ENCODE results near the gene DDC. TPM values are rescaled to one million over a fixed set of nuclear protein-coding genes. Genes with fewer than 3 reads are reported as not detected.
A peak's percentile ranks its signal among the peaks of the same experiment; 100 is the strongest.

Gene DDC
- total RNA-seq, 5 donors from 2014 or later (not counting 1 experiment from before 2014, with no cell fraction given) = not detected

GRCh38 chr7:50472427-50472826 is 92.8 kb downstream of the DDC start:
- POLR2A ChIA-PET = no interaction called here
- CTCF ChIA-PET = interaction anchor here in 1 of 2 donors (0.6 kb wide), 1 partner anchor 669 kb away, joined by 4 read pairs; no protein-coding TSS in a partner anchor
- no peak overlapping the region for H3K27ac Mint-ChIP-seq

DNA sequence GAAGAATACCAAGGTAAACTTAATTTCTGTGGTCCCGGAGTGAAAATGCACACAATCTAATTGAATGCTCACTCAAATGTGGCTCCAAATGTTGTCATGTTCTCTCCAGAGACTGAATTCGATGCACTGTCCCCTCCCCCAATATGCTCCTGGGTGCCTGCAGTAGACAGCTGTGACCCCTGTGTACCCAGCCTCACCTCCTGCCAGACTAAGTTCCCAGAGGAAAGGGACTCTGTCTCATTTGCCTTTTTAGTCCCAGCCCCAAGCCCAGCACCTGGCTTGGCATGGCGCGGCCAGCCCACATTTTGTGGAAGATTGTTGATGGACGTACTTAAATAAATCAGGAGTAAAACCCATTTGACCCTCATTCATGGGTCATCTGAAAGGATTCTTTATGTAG is 93.2 kb downstream of the DDC start:
- Mint-ChIP-seq H3K27me3 (peaks cover 0 to 9% of the 10 kb centered on the region in 2 donors), H3K9me3 (no peaks in the 10 kb centered on the region), H3K4me1 (peaks cover 10 to 12% (median 10%) of the 10 kb centered on the region in 3 donors), H3K4me3 (no peak overlapping the region), H3K27ac (no peak overlapping the region), H3K36me3 (no peaks in the 10 kb centered on the region)
- POLR2A ChIA-PET = no interaction called here
- ATAC-seq (replicated peaks in 1 of 4) = no peak
- H3K27me3 ChIP-seq (replicated peaks in 1 of 2; ENCODE audit: control insufficient read depth in 2 of 2, extremely low read depth in 1 of 2, insufficient read depth in 2 of 2, low read length in 1 of 2) = peaks cover 0 to 17% of the 10 kb centered on the region in 2 experiments
- H3K36me3 ChIP-seq (ENCODE audit: control insufficient read depth in 2 of 2, extremely low read depth in 1 of 2, insufficient read depth in 1 of 2, low read length in 1 of 2) = no peaks in the 10 kb centered on the region
- H3K9me3 ChIP-seq = no peaks in the 10 kb centered on the region
- 100% methylated on average over 1 of the region's 5 CpGs for WGBS (ENCODE audit: insufficient coverage)
- H3K4me3 ChIP-seq (ENCODE audit: control insufficient read depth in 1 of 2, extremely low read depth in 1 of 2, low read length in 1 of 2) = no peak overlapping the region
- H3K27ac ChIP-seq (ENCODE audit: low read length) = no peak overlapping the region
- peaks cover 0 to 11% of the 10 kb centered on the region in 2 experiments for H3K4me1 ChIP-seq (ENCODE audit: control insufficient read depth in 1 of 2, extremely low read depth in 1 of 2, insufficient read depth in 2 of 2, low read length in 2 of 2)
- CTCF ChIA-PET = interaction anchor here (0.5 to 0.6 kb wide), 2 partner anchors 669 kb away, joined by 4 read pairs; no protein-coding TSS in a partner anchor
- no peak for DNase-seq

More at GRCh38 chr7:50472427-50472826, 92.8 kb downstream of the DDC start:
- Mint-ChIP-seq H3K36me3 (no peaks in the 10 kb centered on the region), H3K4me3 (no peak overlapping the region), H3K4me1 (peaks cover 9 to 10% (median 9%) of the 10 kb centered on the region in 3 donors), H3K9me3 (no peaks in the 10 kb centered on the region), H3K27me3 (peaks cover 0 to 9% of the 10 kb centered on the region in 2 donors)
- 88% methylated on average over 7 of the region's 7 CpGs for WGBS (ENCODE audit: insufficient coverage)
- no peak for DNase-seq
- ATAC-seq (replicated peaks in 1 of 4) = no peak
- H3K4me1 ChIP-seq (ENCODE audit: control insufficient read depth in 1 of 2, extremely low read depth in 1 of 2, insufficient read depth in 2 of 2, low read length in 2 of 2) = peaks cover 0 to 11% of the 10 kb centered on the region in 2 experiments
- no peaks in the 10 kb centered on the region for H3K9me3 ChIP-seq
- no peaks in the 10 kb centered on the region for H3K36me3 ChIP-seq (ENCODE audit: control insufficient read depth in 2 of 2, extremely low read depth in 1 of 2, insufficient read depth in 1 of 2, low read length in 1 of 2)
- H3K27me3 ChIP-seq (replicated peaks in 1 of 2; ENCODE audit: control insufficient read depth in 2 of 2, extremely low read depth in 1 of 2, insufficient read depth in 2 of 2, low read length in 1 of 2) = peaks cover 0 to 17% of the 10 kb centered on the region in 2 experiments
- no peak overlapping the region for H3K4me3 ChIP-seq (ENCODE audit: control insufficient read depth in 1 of 2, extremely low read depth in 1 of 2, low read length in 1 of 2)
- H3K27ac ChIP-seq (ENCODE audit: low read length) = no peak overlapping the region

DNA sequence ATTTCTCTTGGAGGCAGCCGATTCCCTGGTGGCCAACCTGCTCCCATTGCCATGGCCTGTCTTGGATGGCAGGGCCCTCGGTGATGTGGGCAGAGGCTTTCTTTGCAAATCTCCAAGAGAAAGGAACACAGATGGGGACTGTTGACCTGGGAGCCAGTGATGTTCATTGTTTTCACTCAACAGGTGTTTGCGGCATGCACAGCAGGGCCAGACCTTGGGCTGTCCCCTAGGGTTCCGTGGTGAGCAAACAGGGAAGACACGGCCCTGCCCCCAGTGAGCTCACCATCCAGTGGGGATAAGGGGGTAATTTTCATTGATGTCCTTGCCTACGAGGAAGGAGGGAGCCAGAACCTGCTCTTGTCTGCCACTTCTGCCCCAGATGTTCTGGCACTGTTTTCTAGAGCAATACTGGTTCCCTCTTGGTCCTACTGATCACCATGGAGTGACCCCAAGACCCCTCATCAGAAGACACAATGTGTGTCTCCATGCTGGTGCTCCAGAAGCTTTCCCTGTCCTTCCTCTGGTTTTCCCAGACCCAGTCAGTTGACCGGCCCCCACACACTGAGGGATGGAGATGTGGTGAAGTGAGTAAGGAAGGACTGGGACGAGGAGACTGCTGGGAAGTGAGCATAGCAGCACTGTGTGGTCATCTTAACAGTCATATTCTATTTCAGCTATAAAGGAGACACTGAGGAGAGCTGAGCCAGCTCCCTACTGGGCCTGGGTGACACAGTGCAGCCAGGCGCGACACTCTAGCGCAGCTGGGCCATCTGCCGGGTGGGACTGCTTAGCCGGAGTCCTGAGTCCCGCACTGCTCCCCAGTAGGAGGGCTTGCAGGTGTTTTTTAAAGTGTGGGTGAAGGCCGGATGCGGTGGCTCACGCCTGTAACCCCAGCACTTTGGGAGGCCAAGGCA is 94.7 kb downstream of the DDC start:
- Mint-ChIP-seq H3K4me1 (peaks cover 10 to 12% (median 10%) of the 10 kb centered on the region in 3 donors), H3K9me3 (no peaks in the 10 kb centered on the region), H3K36me3 (no peaks in the 10 kb centered on the region), H3K4me3 (no peak overlapping the region), H3K27ac (no peak overlapping the region), H3K27me3 (peaks cover 0 to 9% of the 10 kb centered on the region in 2 donors)
- Histone ChIP-seq H3K4me1 (ENCODE audit: control insufficient read depth in 1 of 2, extremely low read depth in 1 of 2, insufficient read depth in 2 of 2, low read length in 2 of 2) (peaks cover 0 to 11% of the 10 kb centered on the region in 2 experiments), H3K4me3 (ENCODE audit: control insufficient read depth in 1 of 2, extremely low read depth in 1 of 2, low read length in 1 of 2) (no peak overlapping the region), H3K36me3 (ENCODE audit: control insufficient read depth in 2 of 2, extremely low read depth in 1 of 2, insufficient read depth in 1 of 2, low read length in 1 of 2) (no peaks in the 10 kb centered on the region), H3K27ac (ENCODE audit: low read length) (no peak overlapping the region), H3K27me3 (replicated peaks in 1 of 2; ENCODE audit: control insufficient read depth in 2 of 2, extremely low read depth in 1 of 2, insufficient read depth in 2 of 2, low read length in 1 of 2) (peaks cover 0 to 20% of the 10 kb centered on the region in 2 experiments), H3K9me3 (no peaks in the 10 kb centered on the region)
- CTCF ChIA-PET = interaction anchor here in 1 of 2 donors (0.7 to 1.2 kb wide), 2 partner anchors 209 to 693 kb away, joined by 3 to 5 read pairs; no protein-coding TSS in a partner anchor
- POLR2A ChIA-PET = interaction anchor here in 1 of 2 donors (0.6 kb wide), 2 partner anchors 21 to 206 kb away, joined by 3 to 5 read pairs; no protein-coding TSS in a partner anchor
- DNase-seq = no peak
- 89% methylated on average over 9 of the region's 17 CpGs for WGBS (ENCODE audit: insufficient coverage)
- no peak for ATAC-seq (replicated peaks in 1 of 4)

- no peak overlapping the region for H3K27ac ChIP-seq (ENCODE audit: low read length)
- Mint-ChIP-seq H3K9me3 (no peaks in the 10 kb centered on the region), H3K4me1 (peaks cover 10 to 12% (median 10%) of the 10 kb centered on the region in 3 donors), H3K27ac (no peak overlapping the region), H3K27me3 (peaks cover 0 to 6% of the 10 kb centered on the region in 2 donors), H3K36me3 (no peaks in the 10 kb centered on the region), H3K4me3 (no peak overlapping the region)
- ChIA-PET CTCF (interaction anchor here (0.6 to 3.0 kb wide), 11 partner anchors 18 to 694 kb away, joined by 3 to 19 read pairs (median 4); no protein-coding TSS in a partner anchor), POLR2A (interaction anchor here in 1 of 2 donors (0.7 kb wide), 1 partner anchor 48 kb away, joined by 17 read pairs; no protein-coding TSS in a partner anchor)
- no CpG with 5 or more reads among the region's 4 CpGs for WGBS (ENCODE audit: insufficient coverage)
- H3K9me3 ChIP-seq = no peaks in the 10 kb centered on the region
- peaks cover 0 to 11% of the 10 kb centered on the region in 2 experiments for H3K4me1 ChIP-seq (ENCODE audit: control insufficient read depth in 1 of 2, extremely low read depth in 1 of 2, insufficient read depth in 2 of 2, low read length in 2 of 2)
- no peak for ATAC-seq (replicated peaks in 1 of 4)
- no peak for DNase-seq
- H3K27me3 ChIP-seq (replicated peaks in 1 of 2; ENCODE audit: control insufficient read depth in 2 of 2, extremely low read depth in 1 of 2, insufficient read depth in 2 of 2, low read length in 1 of 2) = peaks cover 0 to 17% of the 10 kb centered on the region in 2 experiments
- no peak overlapping the region for H3K4me3 ChIP-seq (ENCODE audit: control insufficient read depth in 1 of 2, extremely low read depth in 1 of 2, low read length in 1 of 2)
- H3K36me3 ChIP-seq (ENCODE audit: control insufficient read depth in 2 of 2, extremely low read depth in 1 of 2, insufficient read depth in 1 of 2, low read length in 1 of 2) = no peaks in the 10 kb centered on the region
These were observed 96.0 kb downstream of the DDC start for GRCh38 chr7:50469181-50469580.

DNA sequence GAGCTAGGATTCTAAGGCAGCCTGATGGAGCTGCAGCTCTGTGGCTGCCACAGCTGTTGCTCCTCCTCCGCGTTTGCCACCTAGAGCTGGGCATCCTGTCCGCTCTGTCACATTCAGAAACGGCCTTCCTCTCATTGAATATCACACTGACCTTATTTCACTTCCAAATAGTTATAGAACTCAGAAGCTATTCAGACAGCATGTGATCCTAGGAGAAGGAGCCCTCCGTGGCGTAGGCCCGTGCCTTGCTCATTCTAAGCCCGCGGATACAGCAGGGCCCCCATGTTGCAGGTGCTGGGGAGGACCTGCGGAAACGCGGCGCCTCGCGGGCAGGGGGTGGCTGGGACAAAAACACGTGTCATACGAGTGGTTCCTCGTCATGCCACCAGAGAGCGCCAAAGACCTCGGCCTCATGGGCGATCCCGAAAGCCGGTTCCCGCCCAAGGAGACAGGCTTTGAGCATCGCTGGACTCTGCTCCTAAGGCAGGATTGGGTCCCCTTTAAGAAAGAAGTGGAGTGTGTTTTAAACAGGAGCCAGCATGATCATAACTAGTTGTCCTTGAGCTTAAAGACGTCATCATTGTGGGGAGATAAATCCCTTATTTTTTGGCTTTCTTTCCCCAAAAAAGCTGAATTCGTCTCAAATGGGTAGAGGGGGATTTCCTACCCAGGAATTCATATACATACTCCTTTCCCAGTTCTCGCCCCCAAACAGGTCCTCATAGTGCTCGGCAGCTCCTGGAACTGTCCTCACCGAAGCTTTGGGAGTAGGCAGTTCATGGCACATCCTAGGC is 97.2 kb downstream of the DDC start:
- Mint-ChIP-seq H3K9me3 (no peaks in the 10 kb centered on the region), H3K4me1 (peaks cover 10 to 12% (median 10%) of the 10 kb centered on the region in 3 donors)

More for the DNA sequence above, 97.2 kb downstream of the DDC start:
- ATAC-seq (replicated peaks in 1 of 4) (peak; percentile 95 to 99 (median 96)), DNase-seq (peak; percentile 52 to 86 (median 73))
- WGBS (ENCODE audit: insufficient coverage) = 5% methylated on average over 22 of the region's 30 CpGs
- CTCF ChIA-PET = interaction anchor here (0.6 to 3.0 kb wide), 28 partner anchors 18 to 695 kb away, joined by 3 to 19 read pairs (median 4); partner anchors contain the start of gene ZPBP (in 1 of the 2)
- Mint-ChIP-seq H3K27ac (peak overlapping the region in 1 of 2 donors; percentile 68), H3K4me3 (peak overlapping the region; percentile 40 to 70 (median 54)), H3K27me3 (peaks cover 0 to 6% of the 10 kb centered on the region in 2 donors), H3K36me3 (no peaks in the 10 kb centered on the region)
- no peak overlapping the region for H3K27ac ChIP-seq (ENCODE audit: low read length)
- no peaks in the 10 kb centered on the region for H3K36me3 ChIP-seq (ENCODE audit: control insufficient read depth in 2 of 2, extremely low read depth in 1 of 2, insufficient read depth in 1 of 2, low read length in 1 of 2)
- peaks cover 0 to 14% of the 10 kb centered on the region in 2 experiments for H3K27me3 ChIP-seq (replicated peaks in 1 of 2; ENCODE audit: control insufficient read depth in 2 of 2, extremely low read depth in 1 of 2, insufficient read depth in 2 of 2, low read length in 1 of 2)
- POLR2A ChIA-PET = interaction anchor here in 1 of 2 donors (0.7 kb wide), 2 partner anchors 272 to 375 kb away, joined by 5 to 8 read pairs; no protein-coding TSS in a partner anchor
- peak overlapping the region; percentile 4 to 15 for H3K4me3 ChIP-seq (ENCODE audit: control insufficient read depth in 1 of 2, extremely low read depth in 1 of 2, low read length in 1 of 2)
- H3K4me1 ChIP-seq (ENCODE audit: control insufficient read depth in 1 of 2, extremely low read depth in 1 of 2, insufficient read depth in 2 of 2, low read length in 2 of 2) = peaks cover 0 to 11% of the 10 kb centered on the region in 2 experiments
- no peaks in the 10 kb centered on the region for H3K9me3 ChIP-seq

Measured in T-cell (primary cell).